GM20000 (cell line): ENCODE results near the gene MPI.
A peak's percentile ranks its signal among the peaks of the same experiment; 100 is the strongest.

Source experiments
- DNase-seq: peaks from one replicate; pipeline ENCODE4 v3.0.0; 2012; ENCODE audit warnings: low spot score
- CTCF ChIP-seq: IDR thresholded peaks from 2 replicates; pipeline ENCODE4 v1.5.1; 2012; ENCODE audit warnings: mild to moderate bottlenecking, control low read depth; ENCODE audit errors: extremely low read depth, missing control alignments

The MPI gene

GRCh38 chr15:74844319-74845207, 45.3 kb upstream of the MPI start:
- DNase-seq: peak; percentile 12
- no peak for TF ChIP-seq CTCF

- DNase-seq: no peak
- no peak for TF ChIP-seq CTCF
These were observed 44.7 kb upstream of the MPI start for GRCh38 chr15:74845208-74845568.

- TF ChIP-seq CTCF: no peak
These were observed 44.3 kb upstream of the MPI start for GRCh38 chr15:74845581-74845980.

GRCh38 chr15:74847432-74847831, 42.4 kb upstream of the MPI start:
- no peak for TF ChIP-seq CTCF
- DNase-seq: no peak

More at GRCh38 chr15:74845581-74845980, 44.3 kb upstream of the MPI start:
- peak; percentile 12 for DNase-seq

- no peak for DNase-seq
- no peak for TF ChIP-seq CTCF
These were observed 39.4 kb upstream of the MPI start for GRCh38 chr15:74850393-74850792.

- TF ChIP-seq CTCF: no peak
- DNase-seq: no peak
These were observed 37.9 kb upstream of the MPI start for GRCh38 chr15:74851960-74852359.

GRCh38 chr15:74854453-74855022, 35.3 kb upstream of the MPI start:
- DNase-seq: no peak
- no peak for TF ChIP-seq CTCF
